ENCODE measurements around the gene GABRG3. TPM values are rescaled to one million over a fixed set of nuclear protein-coding genes. Genes with fewer than 3 reads are reported as not detected.

The GABRG3 gene
- total RNA-seq, 1 donor from 2014 or later: 0.24 TPM

DNA sequence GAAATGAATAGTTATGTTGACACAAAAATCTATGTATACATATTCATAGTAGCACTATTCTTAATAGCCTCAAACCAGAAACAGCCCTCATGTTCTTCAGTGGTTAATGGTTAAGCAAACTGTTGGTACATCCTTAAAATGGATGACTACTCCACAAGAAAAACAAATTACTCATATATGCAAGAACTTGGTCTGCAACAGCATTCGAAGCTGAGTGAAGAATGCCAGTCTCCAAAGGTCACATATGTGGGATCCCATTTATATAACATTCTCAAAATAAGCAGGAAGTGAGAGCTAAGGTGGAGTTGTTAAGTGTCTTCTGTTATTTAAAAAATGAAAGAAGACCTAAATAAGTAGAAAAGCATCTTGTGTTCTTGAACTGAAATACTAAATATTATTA lies 365.7 kb downstream of the GABRG3 start:
- DNase-seq (ENCODE audit: low spot score, unreplicated experiment): no peak
- H3K27me3 Mint-ChIP-seq: peaks cover 7% of the 10 kb centered on the region
- no peak overlapping the region for H3K4me3 Mint-ChIP-seq (ENCODE audit: low read depth)
- H3K36me3 Mint-ChIP-seq (ENCODE audit: insufficient read depth): no peaks in the 10 kb centered on the region
- H3K4me1 Mint-ChIP-seq (ENCODE audit: low read depth): no peaks in the 10 kb centered on the region
- no peak overlapping the region for H3K27ac Mint-ChIP-seq
- H3K9me3 Mint-ChIP-seq (ENCODE audit: low read depth): no peaks in the 10 kb centered on the region
- TF ChIP-seq, protein P1, sequence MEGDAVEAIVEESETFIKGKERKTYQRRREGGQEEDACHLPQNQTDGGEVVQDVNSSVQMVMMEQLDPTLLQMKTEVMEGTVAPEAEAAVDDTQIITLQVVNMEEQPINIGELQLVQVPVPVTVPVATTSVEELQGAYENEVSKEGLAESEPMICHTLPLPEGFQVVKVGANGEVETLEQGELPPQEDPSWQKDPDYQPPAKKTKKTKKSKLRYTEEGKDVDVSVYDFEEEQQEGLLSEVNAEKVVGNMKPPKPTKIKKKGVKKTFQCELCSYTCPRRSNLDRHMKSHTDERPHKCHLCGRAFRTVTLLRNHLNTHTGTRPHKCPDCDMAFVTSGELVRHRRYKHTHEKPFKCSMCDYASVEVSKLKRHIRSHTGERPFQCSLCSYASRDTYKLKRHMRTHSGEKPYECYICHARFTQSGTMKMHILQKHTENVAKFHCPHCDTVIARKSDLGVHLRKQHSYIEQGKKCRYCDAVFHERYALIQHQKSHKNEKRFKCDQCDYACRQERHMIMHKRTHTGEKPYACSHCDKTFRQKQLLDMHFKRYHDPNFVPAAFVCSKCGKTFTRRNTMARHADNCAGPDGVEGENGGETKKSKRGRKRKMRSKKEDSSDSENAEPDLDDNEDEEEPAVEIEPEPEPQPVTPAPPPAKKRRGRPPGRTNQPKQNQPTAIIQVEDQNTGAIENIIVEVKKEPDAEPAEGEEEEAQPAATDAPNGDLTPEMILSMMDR (IDR thresholded peaks at IDR 0.05; ENCODE audit: unreplicated experiment): no peak

DNA sequence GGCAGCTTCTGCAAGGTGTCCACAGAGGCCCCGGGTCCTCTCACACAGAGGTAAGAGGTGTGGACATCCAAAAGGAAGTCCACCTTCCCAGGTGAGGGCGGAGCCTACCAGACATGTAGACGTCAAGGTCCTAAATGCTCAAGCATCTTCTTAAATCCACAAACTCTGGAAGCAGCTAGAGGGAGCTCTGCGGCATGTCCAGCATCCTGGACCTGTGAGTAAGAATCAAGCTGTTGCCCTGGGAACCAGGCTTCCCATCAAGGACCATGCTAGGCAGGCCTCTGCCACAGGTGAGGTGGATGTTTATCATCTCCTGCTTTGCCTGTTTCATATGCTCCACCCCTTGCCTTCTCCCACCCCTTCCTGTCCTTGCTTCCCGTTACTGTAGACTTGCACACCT lies 368.2 kb downstream of the GABRG3 start:
- no peaks in the 10 kb centered on the region for H3K9me3 Mint-ChIP-seq (ENCODE audit: low read depth)
- no peak for DNase-seq (ENCODE audit: low spot score, unreplicated experiment)
- no peaks in the 10 kb centered on the region for H3K36me3 Mint-ChIP-seq (ENCODE audit: insufficient read depth)
- no peaks in the 10 kb centered on the region for H3K4me1 Mint-ChIP-seq (ENCODE audit: low read depth)
- peaks cover 7% of the 10 kb centered on the region for H3K27me3 Mint-ChIP-seq
- H3K27ac Mint-ChIP-seq: no peak overlapping the region
- TF ChIP-seq, protein P1 (IDR thresholded peaks at IDR 0.05; ENCODE audit: unreplicated experiment): no peak
- no peak overlapping the region for H3K4me3 Mint-ChIP-seq (ENCODE audit: low read depth)

DNA sequence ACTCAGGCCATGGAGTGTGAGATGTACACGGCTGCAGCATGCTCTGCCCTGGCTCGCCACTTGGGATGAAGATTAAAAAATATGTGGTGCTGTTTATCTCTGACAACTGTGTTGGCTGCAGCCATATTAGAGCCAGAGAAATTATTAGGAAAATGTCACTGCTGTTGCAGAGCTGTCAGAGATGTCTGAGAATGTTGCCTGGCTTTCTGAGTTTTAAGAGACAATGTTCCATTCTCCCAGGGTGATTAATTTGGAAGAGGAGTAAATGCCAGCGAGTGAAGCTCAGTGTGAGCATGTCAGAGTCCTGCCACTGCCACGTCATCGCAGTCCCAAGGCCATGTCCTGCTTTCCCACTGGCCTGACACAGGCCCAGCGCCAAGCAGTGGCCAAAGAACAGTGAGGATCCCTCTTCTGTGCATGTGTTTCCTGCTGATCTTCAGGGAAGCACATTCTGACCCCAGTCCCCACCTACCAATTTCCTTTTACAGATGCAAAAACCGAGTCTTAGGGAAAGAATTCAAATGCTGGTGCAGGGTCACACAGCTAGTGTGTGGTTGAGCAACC lies 370.9 kb downstream of the GABRG3 start:
- TF ChIP-seq, protein P1 (IDR thresholded peaks at IDR 0.05; ENCODE audit: unreplicated experiment): no peak
- H3K9me3 Mint-ChIP-seq (ENCODE audit: low read depth): no peaks in the 10 kb centered on the region
- H3K36me3 Mint-ChIP-seq (ENCODE audit: insufficient read depth): no peaks in the 10 kb centered on the region
- no peak overlapping the region for H3K4me3 Mint-ChIP-seq (ENCODE audit: low read depth)
- H3K27ac Mint-ChIP-seq: no peak overlapping the region
- DNase-seq (ENCODE audit: low spot score, unreplicated experiment): no peak
- peaks cover 7% of the 10 kb centered on the region for H3K27me3 Mint-ChIP-seq
- no peaks in the 10 kb centered on the region for H3K4me1 Mint-ChIP-seq (ENCODE audit: low read depth)

DNA sequence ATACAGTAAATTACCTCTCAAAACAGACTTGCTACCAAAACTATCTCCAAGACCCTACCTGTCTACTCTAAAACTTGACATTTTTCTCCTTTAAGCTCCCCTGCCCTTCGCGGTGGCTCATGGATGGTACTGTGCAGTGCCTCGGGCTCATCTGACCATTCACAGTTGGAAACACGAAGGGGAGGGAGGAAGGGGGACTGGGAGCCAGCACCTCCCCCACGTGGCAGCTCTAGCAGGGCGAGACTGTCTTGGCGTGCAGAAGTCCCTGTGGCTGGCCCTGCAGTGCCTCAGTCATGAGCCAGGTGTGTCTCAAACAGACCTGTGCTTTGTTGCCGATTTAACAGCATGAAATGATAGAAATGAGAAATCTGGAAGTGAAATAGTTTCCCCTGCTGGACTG lies 372.0 kb downstream of the GABRG3 start:
- TF ChIP-seq, protein P1 (IDR thresholded peaks at IDR 0.05; ENCODE audit: unreplicated experiment): no peak
- no peak overlapping the region for H3K4me3 Mint-ChIP-seq (ENCODE audit: low read depth)
- H3K9me3 Mint-ChIP-seq (ENCODE audit: low read depth): no peaks in the 10 kb centered on the region
- H3K4me1 Mint-ChIP-seq (ENCODE audit: low read depth): no peaks in the 10 kb centered on the region
- H3K27ac Mint-ChIP-seq: no peak overlapping the region
- no peaks in the 10 kb centered on the region for H3K27me3 Mint-ChIP-seq
- DNase-seq (ENCODE audit: low spot score, unreplicated experiment): no peak
- no peaks in the 10 kb centered on the region for H3K36me3 Mint-ChIP-seq (ENCODE audit: insufficient read depth)

DNA sequence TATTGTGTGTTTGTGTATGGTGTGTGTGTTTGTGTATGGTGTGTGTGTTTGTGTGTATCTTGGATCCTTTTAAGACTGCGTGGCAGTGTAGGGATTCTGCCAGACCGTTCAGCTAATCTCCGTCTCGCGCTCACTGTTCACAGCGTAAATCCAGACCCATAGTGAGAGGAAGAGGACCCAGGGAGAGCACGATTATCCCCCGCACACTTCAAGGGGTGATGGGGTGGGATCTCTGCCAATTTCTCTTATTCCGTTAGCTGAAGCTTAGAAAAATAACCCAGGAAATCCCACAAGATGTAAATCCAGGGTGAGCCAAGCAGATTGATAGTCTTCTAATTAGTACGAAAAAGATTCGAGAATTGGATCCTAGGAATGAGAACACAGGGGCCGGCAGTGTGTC lies 381.2 kb downstream of the GABRG3 start:
- H3K27me3 Mint-ChIP-seq: peaks cover 6% of the 10 kb centered on the region
- DNase-seq (ENCODE audit: low spot score, unreplicated experiment): no peak
- TF ChIP-seq, protein P1 (IDR thresholded peaks at IDR 0.05; ENCODE audit: unreplicated experiment): no peak
- no peaks in the 10 kb centered on the region for H3K4me1 Mint-ChIP-seq (ENCODE audit: low read depth)
- H3K9me3 Mint-ChIP-seq (ENCODE audit: low read depth): no peaks in the 10 kb centered on the region
- H3K36me3 Mint-ChIP-seq (ENCODE audit: insufficient read depth): no peaks in the 10 kb centered on the region
- no peak overlapping the region for H3K27ac Mint-ChIP-seq
- H3K4me3 Mint-ChIP-seq (ENCODE audit: low read depth): no peak overlapping the region
